PC-9 (cell line): ENCODE data around the gene KTI12.

Experiments used
- EZH2 ChIP-seq: fragments of 200-600 bp; sonication (generic); IDR thresholded peaks from 2 replicates; pipeline ENCODE4 v1.8.0; 2017; ENCODE audit warnings: antibody characterized with exemption, low read depth
- TF ChIP-seq, protein P1 (sequence below): fragments of 200-600 bp; sonication (generic); conservative IDR thresholded peaks from 2 replicates; pipeline ENCODE4 v1.6.1; 2017; ENCODE audit warnings: mixed run types, antibody characterized with exemption, mild to moderate bottlenecking, moderate library complexity

DNA sequence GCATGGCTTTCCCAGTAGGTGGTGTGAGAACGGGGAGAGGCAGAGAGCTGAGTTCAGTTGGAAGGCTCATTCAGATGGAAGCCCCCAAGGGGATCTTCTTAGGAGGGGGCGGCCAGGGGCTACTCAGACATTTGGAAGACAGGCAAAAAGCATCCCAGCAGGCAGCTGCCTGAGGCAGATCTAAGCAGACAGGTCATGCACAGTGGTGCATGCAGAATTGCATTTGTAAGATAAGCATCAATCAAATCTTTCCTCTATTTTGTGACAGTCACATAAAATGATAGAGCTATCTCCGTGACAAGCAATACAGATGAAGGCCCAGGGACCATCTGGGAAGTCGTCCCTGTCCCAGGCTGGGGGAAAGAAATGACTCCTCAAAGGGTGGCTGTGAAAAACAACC is 46.9 kb downstream of the KTI12 start:
- TF ChIP-seq, protein P1, sequence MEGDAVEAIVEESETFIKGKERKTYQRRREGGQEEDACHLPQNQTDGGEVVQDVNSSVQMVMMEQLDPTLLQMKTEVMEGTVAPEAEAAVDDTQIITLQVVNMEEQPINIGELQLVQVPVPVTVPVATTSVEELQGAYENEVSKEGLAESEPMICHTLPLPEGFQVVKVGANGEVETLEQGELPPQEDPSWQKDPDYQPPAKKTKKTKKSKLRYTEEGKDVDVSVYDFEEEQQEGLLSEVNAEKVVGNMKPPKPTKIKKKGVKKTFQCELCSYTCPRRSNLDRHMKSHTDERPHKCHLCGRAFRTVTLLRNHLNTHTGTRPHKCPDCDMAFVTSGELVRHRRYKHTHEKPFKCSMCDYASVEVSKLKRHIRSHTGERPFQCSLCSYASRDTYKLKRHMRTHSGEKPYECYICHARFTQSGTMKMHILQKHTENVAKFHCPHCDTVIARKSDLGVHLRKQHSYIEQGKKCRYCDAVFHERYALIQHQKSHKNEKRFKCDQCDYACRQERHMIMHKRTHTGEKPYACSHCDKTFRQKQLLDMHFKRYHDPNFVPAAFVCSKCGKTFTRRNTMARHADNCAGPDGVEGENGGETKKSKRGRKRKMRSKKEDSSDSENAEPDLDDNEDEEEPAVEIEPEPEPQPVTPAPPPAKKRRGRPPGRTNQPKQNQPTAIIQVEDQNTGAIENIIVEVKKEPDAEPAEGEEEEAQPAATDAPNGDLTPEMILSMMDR = no peak
- no peak for TF ChIP-seq EZH2
